Endothelial cell of umbilical vein (primary cell): ENCODE data around the gene EEIG1. TPM values are rescaled to one million over a fixed set of nuclear protein-coding genes. Genes with fewer than 3 reads are reported as not detected.

ENCODE experiments used
- BruUV-seq: library from RNA; stranded (reverse); fragments of 400-500 nt; replicated peaks from 2 replicates; lab custom pipeline; 2021; lab: Mats Ljungman, UMichigan
- CTCF ChIA-PET: fragments of 300-600, 350-600 bp; sonication (Branson Sonifier 250); formaldehyde crosslinking; loops from one replicate; lab custom pipeline; 2021; ENCODE audit warnings: antibody characterized with exemption, inconsistent platforms; lab: Charles Lee
- POLR2A ChIA-PET: fragments of 300-600, 350-600 bp; sonication (Branson Sonifier 250); formaldehyde crosslinking; loops from one replicate; lab custom pipeline; 2021; ENCODE audit warnings: antibody characterized with exemption, inconsistent platforms; lab: Charles Lee
- DNase-seq: peaks from one replicate; pipeline ENCODE4 v3.0.0-alpha.2; 2011; ENCODE audit warnings: low read depth, low spot score
- FAIRE-seq: peaks from 2 replicates; lab custom pipeline; 2011; peaks lifted over from hg19 to GRCh38; lab: Jason Lieb, UNC
- H2AFZ ChIP-seq: 2 replicates; pipeline ENCODE4 v1.6.0; 2012; ENCODE audit warnings: low read depth, low read length, control low read depth, inconsistent platforms
- H3K27ac ChIP-seq: 2 replicates; pipeline ENCODE4 v1.5.1; 2011; ENCODE audit warnings: low read depth, mild to moderate bottlenecking, control low read depth, low read length, moderate library complexity; ENCODE audit not compliant: insufficient read depth
- H3K27me3 ChIP-seq, 2 experiments: 2 replicates each; pipeline versions ENCODE4 v1.6.0 to v1.6.1; 2011; ENCODE audit warnings: low read length in 2 of 2, mixed read lengths in 1 of 2; ENCODE audit not compliant: control insufficient read depth in 2 of 2, insufficient read depth in 2 of 2
- H3K36me3 ChIP-seq, 2 experiments: 2 replicates in 1 of 2; 3 replicates in 1 of 2; pipeline ENCODE4 v1.5.1; 2011; ENCODE audit warnings: low read length in 2 of 2, mild to moderate bottlenecking in 1 of 2, moderate library complexity in 1 of 2; ENCODE audit not compliant: control insufficient read depth in 2 of 2, insufficient read depth in 2 of 2; ENCODE audit errors: extremely low read depth in 1 of 2
- H3K4me1 ChIP-seq: 3 replicates; pipeline ENCODE4 v1.5.1; 2011; ENCODE audit warnings: mild to moderate bottlenecking, low read length; ENCODE audit not compliant: control insufficient read depth, insufficient read depth; ENCODE audit errors: extremely low read depth
- H3K4me2 ChIP-seq: 2 replicates; pipeline ENCODE4 v1.6.1; 2011; ENCODE audit warnings: low read length, control low read depth, mixed read lengths; ENCODE audit not compliant: insufficient read depth
- H3K4me3 ChIP-seq, 3 experiments: fragments of 200-600 bp in 1 of 3; sonication (generic), shearing (Covaris generic) in 1 of 3; replicated peaks in 1 of 3; 2 replicates each; pipeline ENCODE4 v1.5.1; 2011 to 2016; ENCODE audit warnings: control low read depth in 3 of 3, low read length in 3 of 3, mild to moderate bottlenecking in 2 of 3, inconsistent platforms in 1 of 3, low read depth in 1 of 3, moderate library complexity in 1 of 3; ENCODE audit not compliant: insufficient read depth in 1 of 3
- H3K79me2 ChIP-seq: 2 replicates; pipeline ENCODE4 v1.6.0; 2012; ENCODE audit warnings: low read length, inconsistent platforms; ENCODE audit not compliant: control insufficient read depth, insufficient read depth
- H3K9ac ChIP-seq: replicated peaks from 2 replicates; pipeline ENCODE3; 2011; ENCODE audit warnings: low read length, control low read depth; ENCODE audit not compliant: insufficient read depth; ENCODE audit errors: extremely low read depth
- H3K9me1 ChIP-seq: replicated peaks from 3 replicates; pipeline ENCODE4 v1.6.0; 2011; ENCODE audit warnings: mild to moderate bottlenecking, low read length; ENCODE audit not compliant: control insufficient read depth, insufficient read depth; ENCODE audit errors: extremely low read depth
- H3K9me3 ChIP-seq: replicated peaks from 2 replicates; pipeline ENCODE4 v1.5.1; 2012; ENCODE audit warnings: low read length, inconsistent platforms; ENCODE audit not compliant: control insufficient read depth, insufficient read depth
- H4K20me1 ChIP-seq: replicated peaks from 2 replicates; pipeline ENCODE3; 2011; ENCODE audit warnings: mild to moderate bottlenecking, low read length; ENCODE audit not compliant: control insufficient read depth, insufficient read depth; ENCODE audit errors: extremely low read depth
- EZH2 ChIP-seq: IDR thresholded peaks from 2 replicates; pipeline ENCODE4 v1.6.1; 2012; ENCODE audit warnings: borderline replicate concordance, low read depth, mild to moderate bottlenecking, moderate library complexity, low read length, inconsistent platforms; ENCODE audit not compliant: severe bottlenecking
- GATA2 ChIP-seq: IDR thresholded peaks from 2 replicates; pipeline ENCODE4 v1.7.0; 2011; ENCODE audit warnings: low read depth, mild to moderate bottlenecking, moderate library complexity, mixed read lengths, low read length; ENCODE audit not compliant: insufficient read length, insufficient read depth
- JUN ChIP-seq: IDR thresholded peaks from 2 replicates; pipeline ENCODE4 v1.6.1; 2011; ENCODE audit warnings: borderline replicate concordance, low read depth; ENCODE audit not compliant: insufficient read length, insufficient read depth
- MYC ChIP-seq: IDR thresholded peaks from one replicate; pipeline ENCODE4 v1.6.1; 2011; ENCODE audit warnings: mild to moderate bottlenecking, low read depth, low read length
- dilution Hi-C: fragments of 300-500 bp; cut with MboI; formaldehyde crosslinking; loops from one replicate; pipeline ENCODE4 v1.15.0; 2019; ENCODE audit warnings: low sequenced_read_pairs; ENCODE audit not compliant: extremely low pct_ligation_motif_present
- intact Hi-C: fragments of 100-400 bp; cut with micrococcal nuclease; formaldehyde crosslinking; loops from one replicate; pipeline ENCODE4 v1.10.0; 2022
- polyA plus RNA-seq, 4 experiments: library from polyadenylated mRNA; depleted of rRNA in 3 of 4; stranded (reverse) in 3 of 4; unstranded in 1 of 4; fragments of >200 nt; gene quantifications; 2 replicates each; pipeline versions ENCODE4 v1.2.1 to v1.2.3, GENCODE V29; 2011 to 2012; ENCODE audit warnings: missing spikeins in 1 of 4
- total RNA-seq: library from RNA; stranded (reverse); gene quantifications from 2 replicates; pipeline ENCODE4 v1.2.3, GENCODE V29; 2021
- TF ChIP-seq, protein P1 (sequence below), 2 donors: IDR thresholded peaks; 1 replicate in 1 of 2; 2 replicates in 1 of 2; pipeline ENCODE4 v1.5.1; 2011; ENCODE audit warnings: low read length in 2 of 2, mild to moderate bottlenecking in 2 of 2, moderate library complexity in 2 of 2, control low read depth in 1 of 2, inconsistent platforms in 1 of 2, low read depth in 1 of 2; ENCODE audit not compliant: insufficient read depth in 1 of 2; ENCODE audit errors: extremely low read depth in 1 of 2

EEIG1 gene
- total and polyA plus RNA-seq, 2 donors (not counting 3 experiments of a cell fraction or from before 2014, with no cell fraction given), result 8.4 to 19.0 TPM

DNA sequence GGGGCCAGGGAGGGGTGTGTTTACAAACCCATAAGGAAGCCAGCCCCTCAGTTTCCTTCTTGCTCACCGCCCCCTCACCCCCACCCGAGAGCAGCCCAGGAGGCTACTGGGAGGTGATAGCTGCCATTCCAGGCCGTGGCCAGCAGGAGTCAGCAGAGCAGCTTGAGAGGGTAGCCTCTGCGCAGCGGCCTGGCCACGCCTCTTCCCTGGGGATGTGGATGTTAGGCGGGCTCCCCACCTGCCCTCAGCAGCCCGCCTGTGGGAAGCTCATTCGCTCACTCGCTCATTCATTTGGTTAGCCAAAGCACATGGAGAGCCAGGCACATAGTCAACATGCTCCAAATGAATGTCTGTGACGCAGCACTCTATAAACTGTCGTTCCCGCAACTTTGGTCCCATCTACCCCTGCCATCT, 37.1 kb downstream of the EEIG1 start:
- Histone ChIP-seq H3K9ac (no peak overlapping the region), H2AFZ (no peak overlapping the region), H3K36me3 (peaks cover 0 to 5% of the 10 kb centered on the region in 2 experiments), H3K27me3 (no peaks in the 10 kb centered on the region), H3K27ac (no peak overlapping the region), H3K79me2 (no peaks in the 10 kb centered on the region), H3K4me3 (no peak overlapping the region), H3K9me1 (no peaks in the 10 kb centered on the region), H3K9me3 (no peaks in the 10 kb centered on the region), H4K20me1 (no peaks in the 10 kb centered on the region), H3K4me1 (no peaks in the 10 kb centered on the region), H3K4me2 (no peak overlapping the region)
- FAIRE-seq (peak; percentile 87), DNase-seq (peak; percentile 71)
- ChIA-PET POLR2A (no interaction called here), CTCF (interaction anchor here (0.8 to 6.5 kb wide), 43 partner anchors 8 to 303 kb away, joined by 3 to 203 read pairs (median 5); partner anchors contain the start of genes EEIG1, NAIF1 and SLC25A25)
- intact Hi-C loops (loop anchor here (1.0 to 2.0 kb wide), 6 partner anchors 37 to 174 kb away; partner anchors contain the start of gene EEIG1), dilution Hi-C loops (no loop called here)
- no TSS peak for BruUV-seq
- TF ChIP-seq EZH2, result no peak
- TF ChIP-seq, protein P1, sequence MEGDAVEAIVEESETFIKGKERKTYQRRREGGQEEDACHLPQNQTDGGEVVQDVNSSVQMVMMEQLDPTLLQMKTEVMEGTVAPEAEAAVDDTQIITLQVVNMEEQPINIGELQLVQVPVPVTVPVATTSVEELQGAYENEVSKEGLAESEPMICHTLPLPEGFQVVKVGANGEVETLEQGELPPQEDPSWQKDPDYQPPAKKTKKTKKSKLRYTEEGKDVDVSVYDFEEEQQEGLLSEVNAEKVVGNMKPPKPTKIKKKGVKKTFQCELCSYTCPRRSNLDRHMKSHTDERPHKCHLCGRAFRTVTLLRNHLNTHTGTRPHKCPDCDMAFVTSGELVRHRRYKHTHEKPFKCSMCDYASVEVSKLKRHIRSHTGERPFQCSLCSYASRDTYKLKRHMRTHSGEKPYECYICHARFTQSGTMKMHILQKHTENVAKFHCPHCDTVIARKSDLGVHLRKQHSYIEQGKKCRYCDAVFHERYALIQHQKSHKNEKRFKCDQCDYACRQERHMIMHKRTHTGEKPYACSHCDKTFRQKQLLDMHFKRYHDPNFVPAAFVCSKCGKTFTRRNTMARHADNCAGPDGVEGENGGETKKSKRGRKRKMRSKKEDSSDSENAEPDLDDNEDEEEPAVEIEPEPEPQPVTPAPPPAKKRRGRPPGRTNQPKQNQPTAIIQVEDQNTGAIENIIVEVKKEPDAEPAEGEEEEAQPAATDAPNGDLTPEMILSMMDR (IDR thresholded peaks at IDR 0.05; ENCODE audit: extremely low read depth in 1 of 2, insufficient read depth in 1 of 2, low read depth in 1 of 2, low read length in 2 of 2), result peak; percentile 90 to 99
- TF ChIP-seq JUN, result no peak
- TF ChIP-seq GATA2, result no peak
- TF ChIP-seq MYC, result peak; percentile 13
